Measurements from ENCODE around the gene SLC25A36. TPM values are rescaled to one million over a fixed set of nuclear protein-coding genes. Genes with fewer than 3 reads are reported as not detected.

SLC25A36 gene
- polyA plus RNA-seq, 1 of the 3 experiments (the other 2 are of a cell fraction): 23.3 TPM

DNA sequence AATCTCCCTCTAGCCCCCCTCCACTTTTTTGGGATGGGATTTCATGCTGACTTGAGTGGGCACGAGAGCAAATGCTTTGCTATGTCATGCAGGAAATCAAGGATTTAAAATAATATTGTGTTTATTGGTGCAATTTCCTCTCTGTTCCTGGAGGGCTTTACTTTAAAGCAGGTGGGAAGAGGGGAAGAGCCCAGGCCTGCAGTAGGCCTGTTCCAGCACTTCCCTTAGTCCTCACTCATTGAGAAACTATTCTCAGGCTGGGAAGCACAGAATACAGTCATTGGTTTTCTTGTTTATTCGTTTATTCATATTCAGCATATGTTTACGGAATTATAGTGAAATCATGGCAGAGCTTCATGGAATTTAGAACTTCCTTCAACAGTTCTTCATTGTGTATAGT is 67.9 kb downstream of the SLC25A36 start:
- H3K4me1 ChIP-seq (ENCODE audit: control insufficient read depth in 1 of 2, insufficient read depth in 2 of 2, low read depth in 1 of 2, low read length in 1 of 2): no peaks in the 10 kb centered on the region; a peak in 1 of 4 replicates
- H3K27ac ChIP-seq (ENCODE audit: low read depth in 2 of 2, low read length in 1 of 2): no peak overlapping the region
- H3K4me2 ChIP-seq: no peak overlapping the region
- no peak overlapping the region for H2AFZ ChIP-seq (ENCODE audit: low read depth)
- ChIA-PET POLR2A (no interaction called here), CTCF (interaction anchor here (1.0 to 9.8 kb wide), 7 partner anchors 11 to 183 kb away, joined by 3 to 107 read pairs (median 7); partner anchors contain the start of gene SPSB4)
- no peak overlapping the region for H3K9ac ChIP-seq
- no peak for TF ChIP-seq FOSL2 (IDR thresholded peaks at IDR 0.05; ENCODE audit: borderline replicate concordance, low read depth)
- TF ChIP-seq NFIC (IDR thresholded peaks at IDR 0.05; ENCODE audit: borderline replicate concordance): no peak
- no peak for TF ChIP-seq CHD2 (IDR thresholded peaks at IDR 0.05; ENCODE audit: low read length, partially characterized antibody)
- no peaks in the 10 kb centered on the region for H4K20me1 ChIP-seq (ENCODE audit: insufficient read depth)
- no peak for DNase-seq
- no peak overlapping the region for H3K4me3 ChIP-seq (ENCODE audit: low read depth in 2 of 2, low read length in 1 of 2)
- no peaks in the 10 kb centered on the region for H3K79me2 ChIP-seq (ENCODE audit: insufficient read depth)
- 26% methylated on average over 3 of the region's 3 CpGs for WGBS (ENCODE audit: low lambda C conversion rate)
- H3K9me3 ChIP-seq: no peaks in the 10 kb centered on the region
- no peaks in the 10 kb centered on the region for H3K27me3 ChIP-seq (ENCODE audit: insufficient read depth)
- H3F3A ChIP-seq (replicated peaks; ENCODE audit: insufficient read depth): no peaks in the 10 kb centered on the region
- no peaks in the 10 kb centered on the region for H3K36me3 ChIP-seq (replicated peaks in 1 of 2; ENCODE audit: control insufficient read depth in 1 of 2, insufficient read depth in 2 of 2, low read length in 1 of 2)
- H3K9me2 ChIP-seq: no peaks in the 10 kb centered on the region

DNA sequence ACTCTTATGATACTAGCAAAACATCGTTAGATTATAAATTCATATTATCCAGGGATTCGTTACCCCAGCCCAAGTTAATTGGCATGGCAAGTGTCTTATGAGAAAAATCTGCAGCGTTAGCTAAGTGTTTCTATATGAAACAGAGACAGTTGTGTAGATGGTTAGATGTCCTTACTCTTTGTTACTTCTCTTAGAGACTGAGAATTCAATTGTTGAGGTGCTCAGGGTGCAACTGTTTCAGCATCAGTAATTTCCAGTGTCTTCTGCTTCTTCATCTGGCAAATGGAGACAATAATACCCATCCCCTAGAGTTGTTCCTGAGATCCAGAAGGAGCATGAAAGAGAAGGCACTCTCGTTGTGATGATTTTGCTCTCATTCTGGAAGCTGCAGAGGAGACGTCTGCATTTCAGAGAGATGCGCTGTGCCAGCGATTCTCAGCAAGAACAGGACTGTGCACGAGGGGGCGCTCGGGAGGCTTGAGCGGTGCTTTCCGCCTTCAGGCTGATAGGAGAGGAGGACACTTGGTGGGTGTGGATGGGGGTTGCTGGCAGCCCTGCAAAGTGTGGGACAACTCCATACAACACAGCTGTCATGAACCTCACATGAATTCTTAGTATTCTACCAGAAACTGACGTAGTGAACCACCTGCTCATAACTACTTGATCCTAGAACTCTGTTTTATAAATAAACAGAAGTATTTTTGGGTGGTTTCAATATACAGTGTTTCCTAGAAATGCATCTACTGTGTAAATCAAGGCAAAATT is 69.8 kb downstream of the SLC25A36 start:
- H3K4me2 ChIP-seq: no peak overlapping the region
- H4K20me1 ChIP-seq (ENCODE audit: insufficient read depth): no peaks in the 10 kb centered on the region
- no peaks in the 10 kb centered on the region; a peak in 1 of 4 replicates for H3K4me1 ChIP-seq (ENCODE audit: control insufficient read depth in 1 of 2, insufficient read depth in 2 of 2, low read depth in 1 of 2, low read length in 1 of 2)
- no peaks in the 10 kb centered on the region for H3K9me2 ChIP-seq
- no peaks in the 10 kb centered on the region for H3K27me3 ChIP-seq (ENCODE audit: insufficient read depth)
- WGBS (ENCODE audit: low lambda C conversion rate): 21% methylated on average over 12 of the region's 13 CpGs
- CTCF ChIA-PET: interaction anchor here (0.6 to 9.8 kb wide), 50 partner anchors 9 to 293 kb away, joined by 3 to 107 read pairs (median 5); partner anchors contain the start of genes PXYLP1 and SPSB4
- peak; percentile 79 for DNase-seq
- TF ChIP-seq NFIC (IDR thresholded peaks at IDR 0.05; ENCODE audit: borderline replicate concordance): no peak
- no peak for TF ChIP-seq ELF1 (IDR thresholded peaks at IDR 0.05)
- peak; percentile 20 for TF ChIP-seq CHD2 (IDR thresholded peaks at IDR 0.05; ENCODE audit: low read length, partially characterized antibody)
- TF ChIP-seq RAD21 (IDR thresholded peaks at IDR 0.05; ENCODE audit: low read length): peak; percentile 85
- TF ChIP-seq, protein P1, sequence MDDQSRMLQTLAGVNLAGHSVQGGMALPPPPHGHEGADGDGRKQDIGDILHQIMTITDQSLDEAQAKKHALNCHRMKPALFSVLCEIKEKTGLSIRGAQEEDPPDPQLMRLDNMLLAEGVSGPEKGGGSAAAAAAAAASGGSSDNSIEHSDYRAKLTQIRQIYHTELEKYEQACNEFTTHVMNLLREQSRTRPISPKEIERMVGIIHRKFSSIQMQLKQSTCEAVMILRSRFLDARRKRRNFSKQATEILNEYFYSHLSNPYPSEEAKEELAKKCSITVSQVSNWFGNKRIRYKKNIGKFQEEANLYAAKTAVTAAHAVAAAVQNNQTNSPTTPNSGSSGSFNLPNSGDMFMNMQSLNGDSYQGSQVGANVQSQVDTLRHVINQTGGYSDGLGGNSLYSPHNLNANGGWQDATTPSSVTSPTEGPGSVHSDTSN (IDR thresholded peaks at IDR 0.05): no peak
- TF ChIP-seq FOXM1 (IDR thresholded peaks at IDR 0.05; ENCODE audit: low read depth): no peak
- TF ChIP-seq RCOR1 (IDR thresholded peaks at IDR 0.05; ENCODE audit: low read length): no peak
- TF ChIP-seq SMC3 (IDR thresholded peaks at IDR 0.05; ENCODE audit: low read depth, low read length): peak; percentile 91
- TF ChIP-seq, protein P2, sequence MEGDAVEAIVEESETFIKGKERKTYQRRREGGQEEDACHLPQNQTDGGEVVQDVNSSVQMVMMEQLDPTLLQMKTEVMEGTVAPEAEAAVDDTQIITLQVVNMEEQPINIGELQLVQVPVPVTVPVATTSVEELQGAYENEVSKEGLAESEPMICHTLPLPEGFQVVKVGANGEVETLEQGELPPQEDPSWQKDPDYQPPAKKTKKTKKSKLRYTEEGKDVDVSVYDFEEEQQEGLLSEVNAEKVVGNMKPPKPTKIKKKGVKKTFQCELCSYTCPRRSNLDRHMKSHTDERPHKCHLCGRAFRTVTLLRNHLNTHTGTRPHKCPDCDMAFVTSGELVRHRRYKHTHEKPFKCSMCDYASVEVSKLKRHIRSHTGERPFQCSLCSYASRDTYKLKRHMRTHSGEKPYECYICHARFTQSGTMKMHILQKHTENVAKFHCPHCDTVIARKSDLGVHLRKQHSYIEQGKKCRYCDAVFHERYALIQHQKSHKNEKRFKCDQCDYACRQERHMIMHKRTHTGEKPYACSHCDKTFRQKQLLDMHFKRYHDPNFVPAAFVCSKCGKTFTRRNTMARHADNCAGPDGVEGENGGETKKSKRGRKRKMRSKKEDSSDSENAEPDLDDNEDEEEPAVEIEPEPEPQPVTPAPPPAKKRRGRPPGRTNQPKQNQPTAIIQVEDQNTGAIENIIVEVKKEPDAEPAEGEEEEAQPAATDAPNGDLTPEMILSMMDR (IDR thresholded peaks at IDR 0.05): peak; percentile 76
- no peak for TF ChIP-seq YY1 (IDR thresholded peaks at IDR 0.05; ENCODE audit: low read depth)
- H3K27ac ChIP-seq (ENCODE audit: low read depth in 2 of 2, low read length in 1 of 2): no peak overlapping the region
- POLR2A ChIA-PET: no interaction called here
- H3K79me2 ChIP-seq (ENCODE audit: insufficient read depth): no peaks in the 10 kb centered on the region
- H3K36me3 ChIP-seq (replicated peaks in 1 of 2; ENCODE audit: control insufficient read depth in 1 of 2, insufficient read depth in 2 of 2, low read length in 1 of 2): no peaks in the 10 kb centered on the region
- H3F3A ChIP-seq (replicated peaks; ENCODE audit: insufficient read depth): no peaks in the 10 kb centered on the region
- H3K9ac ChIP-seq: no peak overlapping the region
- no peak overlapping the region for H3K4me3 ChIP-seq (ENCODE audit: low read depth in 2 of 2, low read length in 1 of 2)
- no peaks in the 10 kb centered on the region for H3K9me3 ChIP-seq
- no peak overlapping the region for H2AFZ ChIP-seq (ENCODE audit: low read depth)

Measured in SK-N-SH (cell line).